Left cardiac atrium (tissue), 4 donors: ENCODE data around the gene BBS9. TPM values are rescaled to one million over a fixed set of nuclear protein-coding genes. Genes with fewer than 3 reads are reported as not detected.
"Not testable (repeated sequence)": the region's sequence is repeated elsewhere in the genome, so short reads cannot be mapped to it uniquely, and the experiment has no call there.

ENCODE experiments used
- ATAC-seq, 2 donors: fragments of 200-7000 bp; cut with Tn5 transposase; one replicate each; pipeline ENCODE4 v1.9.1; 2020; ENCODE audit warnings: mild to moderate bottlenecking in 2 of 2, moderate library complexity in 2 of 2
- DNase-seq: peaks from one replicate; pipeline ENCODE4 v3.0.0-alpha.2; 2020
- intact Hi-C, 2 donors: fragments of 100-400 bp; cut with DNase I; formaldehyde crosslinking; loops; one replicate each; pipeline versions ENCODE4 v1.14.1 to v1.15.1; 2022 to 2023
- total RNA-seq, 2 donors: library from RNA; stranded (reverse); fragmentation: NEBNext Ultra II Directional; extraction: Animal tissue kit (Norgen Biotek cat#: 25700); gene quantifications; one replicate each; pipeline ENCODE4 v1.2.1, GENCODE V29; 2021
- donor health status: DM: no; HTN: yes; CAD: no.
- donor health status: DM: no; HTN: yes; CAD: no; lungs with severe emphysema.
- donor health status: DM: yes; HTN: yes; CAD: no.
- donor health status: Dilated cardiomyopathy.

BBS9 gene
- total RNA-seq, 2 donors from 2014 or later, result 9.6 to 14.1 TPM

DNA sequence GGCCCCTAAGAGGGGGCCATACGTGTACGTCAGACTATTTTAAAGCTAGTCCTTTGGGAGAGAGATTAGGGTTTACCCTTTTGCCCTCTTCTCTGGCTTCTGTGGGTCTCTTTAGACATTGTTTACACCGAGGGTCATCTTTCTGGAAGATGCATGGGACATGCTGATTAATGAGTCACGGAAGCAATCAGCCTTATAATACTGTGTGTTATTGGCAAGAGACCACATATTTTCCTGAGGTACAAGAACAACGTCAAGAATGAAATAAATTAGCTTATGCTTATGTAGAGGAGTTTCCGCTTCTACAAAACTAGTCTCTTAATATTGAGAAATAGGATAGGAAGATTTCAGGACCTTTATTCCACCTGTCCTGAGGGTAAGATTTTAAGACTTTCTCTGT lies 327.7 kb downstream of the BBS9 start:
- intact Hi-C loops, result loop anchor here in 1 of 2 donors (10.0 kb wide), 1 partner anchor 438 kb away; no protein-coding TSS in a partner anchor
- ATAC-seq (no peak), DNase-seq (no peak)

DNA sequence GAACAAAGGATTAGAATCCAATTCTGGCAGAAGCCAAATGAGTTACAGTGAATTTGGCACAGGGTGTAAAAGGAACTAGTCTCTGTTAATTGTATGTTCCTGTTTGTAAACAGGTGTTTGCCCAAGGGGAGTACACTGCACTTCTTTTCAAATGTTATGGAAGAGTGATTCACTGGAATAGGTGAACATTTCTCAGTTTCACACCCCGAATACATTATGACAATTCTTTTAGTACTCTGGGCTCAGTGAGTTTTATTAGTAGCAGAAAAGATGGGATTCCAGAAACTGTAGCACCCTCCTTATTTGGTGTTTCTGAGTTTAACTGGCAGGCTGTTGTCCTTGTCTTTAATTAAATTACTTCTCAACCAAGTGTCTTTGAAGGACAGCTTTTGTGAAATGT lies 329.2 kb downstream of the BBS9 start:
- intact Hi-C loops, result loop anchor here in 1 of 2 donors (10.0 kb wide), 1 partner anchor 436 kb away; no protein-coding TSS in a partner anchor
- DNase-seq (no peak), ATAC-seq (no peak)

DNA sequence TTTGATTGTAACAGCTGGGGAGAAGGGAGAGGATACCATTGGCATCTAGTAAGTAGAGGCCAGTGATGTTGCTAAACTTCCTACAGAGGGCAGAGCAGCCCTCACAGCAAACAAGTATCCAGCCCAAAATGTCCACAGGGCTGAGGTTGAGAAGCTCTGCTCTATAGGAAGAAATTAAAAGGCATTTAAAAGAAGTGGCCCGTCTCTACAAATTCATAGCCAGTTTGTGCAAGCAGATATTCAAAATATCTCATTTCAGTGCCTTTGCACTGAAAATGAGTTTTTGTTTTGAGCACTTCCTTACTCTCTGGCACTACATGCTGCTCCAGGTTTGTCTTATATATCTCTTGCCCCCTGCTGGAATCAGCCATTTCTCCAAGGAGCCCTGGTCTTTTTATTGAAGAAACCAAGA lies 330.0 kb downstream of the BBS9 start:
- intact Hi-C loops, result loop anchor here in 1 of 2 donors (10.0 kb wide), 1 partner anchor 435 kb away; no protein-coding TSS in a partner anchor
- peak; percentile 65 to 81 for ATAC-seq

DNA sequence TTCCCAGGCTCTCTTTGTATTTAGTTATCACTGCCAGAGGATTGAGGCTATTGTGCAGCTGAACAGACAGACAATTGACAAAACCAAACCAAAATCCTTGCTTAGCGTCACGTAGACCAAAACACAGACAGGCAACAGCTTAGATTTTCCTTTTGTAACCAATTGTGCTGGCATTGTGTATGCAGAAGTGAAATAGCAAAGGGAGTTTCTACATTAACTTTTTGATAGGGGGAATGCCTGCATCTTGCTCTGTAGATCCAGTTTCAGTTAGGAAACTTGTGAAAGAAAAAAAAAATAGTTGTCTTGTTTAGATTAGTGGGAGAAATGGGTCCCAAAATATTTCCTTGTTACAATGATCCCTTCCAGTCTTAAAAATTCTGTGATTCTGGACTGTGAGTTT lies 333.8 kb downstream of the BBS9 start:
- ATAC-seq, result no peak
- DNase-seq, result no peak
- intact Hi-C loops, result loop anchor here in 1 of 2 donors (10.0 kb wide), 1 partner anchor 282 kb away; no protein-coding TSS in a partner anchor

More for the DNA sequence above, 330.0 kb downstream of the BBS9 start:
- DNase-seq, result no peak

DNA sequence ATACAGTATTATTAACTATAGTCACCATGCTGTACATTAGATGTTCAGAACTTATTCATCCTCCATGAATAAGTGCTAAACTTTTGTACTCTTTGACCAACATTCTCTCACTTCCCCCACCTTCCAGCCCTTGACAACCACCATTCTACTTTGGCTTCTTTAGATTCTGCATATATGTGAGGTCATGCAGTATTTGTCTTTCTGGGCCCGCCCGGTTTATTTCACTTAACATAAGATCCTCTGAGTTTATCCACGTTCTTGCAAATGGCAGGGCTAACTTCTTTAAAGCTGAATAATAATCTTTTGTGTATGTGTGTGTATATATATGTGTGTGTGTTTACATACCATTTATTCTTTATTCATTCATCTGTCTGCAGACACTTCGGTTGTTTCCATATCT lies 336.8 kb downstream of the BBS9 start:
- intact Hi-C loops, result loop anchor here in 1 of 2 donors (10.0 kb wide), 1 partner anchor 279 kb away; no protein-coding TSS in a partner anchor
- no peak for ATAC-seq

DNA sequence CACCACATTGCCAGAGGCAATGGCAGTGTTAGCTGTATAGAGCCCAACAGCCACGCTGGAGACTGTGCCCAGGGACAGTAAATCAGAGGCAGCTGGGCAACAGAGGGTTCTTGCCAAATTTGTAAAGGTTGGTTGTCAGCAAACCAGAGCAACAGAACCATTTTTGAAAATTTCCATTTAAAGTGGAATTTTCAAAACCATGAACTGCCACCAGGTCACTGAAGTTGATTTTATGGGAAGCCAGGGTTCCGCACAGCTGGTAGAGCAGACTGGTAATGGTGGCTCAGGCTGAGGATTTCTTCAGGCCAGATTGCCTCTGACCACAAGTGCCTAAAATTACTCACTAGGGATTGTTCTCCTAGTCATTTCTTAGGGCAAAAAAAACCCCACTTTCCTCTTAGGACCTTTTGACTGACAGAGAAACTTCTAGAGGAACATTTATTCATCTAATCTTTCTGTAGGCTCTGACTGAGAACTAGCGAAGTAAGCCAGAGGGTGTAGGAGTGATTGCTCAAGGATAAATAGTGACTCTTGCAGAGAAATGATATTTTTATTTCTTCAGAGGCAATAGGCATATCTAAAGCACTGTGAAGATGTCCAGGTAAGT lies 342.4 kb downstream of the BBS9 start:
- peak in 1 of 2 donors; percentile 38 for ATAC-seq
- intact Hi-C loops, result no loop called here
- DNase-seq, result no peak

More for the DNA sequence above, 336.8 kb downstream of the BBS9 start:
- DNase-seq, result no peak

DNA sequence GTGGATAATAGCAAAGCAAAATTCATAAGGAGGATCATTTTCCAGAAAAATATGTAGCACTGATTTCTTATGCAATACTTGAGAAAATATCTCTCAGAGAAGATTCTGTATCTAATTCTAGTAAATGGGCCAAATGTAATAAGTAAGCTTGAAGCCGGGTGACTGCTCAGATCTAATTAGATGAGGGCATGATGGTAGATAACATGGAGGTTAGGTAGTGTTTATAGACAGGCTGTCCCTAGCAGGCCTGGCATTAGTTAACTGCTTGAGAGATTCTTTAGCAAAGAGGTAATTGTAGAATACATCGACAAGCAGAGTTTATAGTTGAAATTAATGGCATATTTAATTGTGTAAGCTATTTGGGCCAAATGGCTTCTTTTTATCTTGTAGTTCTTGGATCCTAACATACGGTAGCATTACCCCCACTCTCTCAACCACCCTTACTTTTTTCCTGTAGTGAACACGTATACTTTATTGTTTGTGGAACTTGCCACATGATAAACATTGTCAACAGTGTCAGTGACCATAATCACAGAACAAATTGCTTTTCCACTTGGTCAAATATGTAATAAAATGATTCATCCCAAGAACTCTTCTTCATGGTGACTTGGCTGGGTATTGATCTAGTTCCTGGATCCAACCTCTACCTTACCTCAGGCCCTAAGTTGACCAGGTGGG lies 343.1 kb downstream of the BBS9 start:
- DNase-seq (no peak), ATAC-seq (no peak)
- intact Hi-C loops, result no loop called here

DNA sequence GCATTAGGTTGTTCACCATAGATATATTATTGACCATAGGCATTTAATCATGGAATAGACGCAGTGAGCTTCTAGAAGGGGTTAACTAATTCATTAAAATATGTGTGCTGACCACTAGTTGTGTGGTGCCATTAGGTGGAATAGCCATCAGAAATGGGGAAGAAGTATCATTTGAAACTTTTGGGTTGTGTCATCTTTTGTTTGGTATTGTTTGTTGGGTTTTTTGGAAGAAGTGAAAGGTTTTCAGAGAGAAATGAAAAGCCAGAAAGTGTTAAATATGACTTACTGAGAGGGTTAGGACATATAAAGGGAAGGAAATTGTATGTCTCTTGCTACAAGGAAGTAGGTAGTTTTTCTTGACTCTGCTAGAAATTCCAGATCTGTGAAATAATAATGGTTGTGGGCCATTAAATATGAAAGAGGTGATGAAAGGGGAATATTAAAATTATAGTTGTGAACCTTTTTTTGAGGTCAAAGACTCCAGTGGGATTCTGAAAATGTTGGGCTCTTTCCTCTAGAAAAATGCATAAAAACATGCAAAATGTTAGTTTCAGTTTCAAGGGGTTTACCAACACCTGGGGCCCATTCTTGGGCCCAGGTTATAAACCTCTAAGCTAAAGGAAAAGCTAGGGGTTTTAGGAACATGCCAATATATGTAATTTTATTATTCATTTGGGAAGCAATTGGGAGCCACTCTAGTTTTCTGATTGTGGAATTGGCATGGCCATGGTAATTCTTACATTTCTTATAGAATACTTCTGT lies 348.5 kb downstream of the BBS9 start:
- ATAC-seq, result no peak
- DNase-seq, result no peak
- intact Hi-C loops, result no loop called here

DNA sequence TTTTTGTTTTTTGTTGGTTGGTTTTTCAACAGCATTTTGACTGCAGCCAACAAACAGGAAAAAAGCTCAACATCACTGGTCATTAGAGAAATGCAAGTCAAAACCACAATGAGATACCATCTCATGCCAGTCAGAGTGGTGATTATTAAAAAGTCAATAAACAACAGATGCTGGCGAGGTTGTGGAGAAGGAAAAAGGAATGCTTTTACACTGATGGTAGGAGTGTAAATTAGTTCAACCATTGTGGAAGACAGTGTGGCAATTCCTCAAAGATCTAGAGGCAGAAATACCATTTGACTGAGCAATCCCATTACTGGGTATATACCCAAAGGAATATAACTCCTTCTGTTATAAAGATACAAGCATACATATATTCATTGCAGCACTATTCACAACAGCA lies 355.1 kb downstream of the BBS9 start:
- ATAC-seq, intact Hi-C loops: not testable (repeated sequence)

DNA sequence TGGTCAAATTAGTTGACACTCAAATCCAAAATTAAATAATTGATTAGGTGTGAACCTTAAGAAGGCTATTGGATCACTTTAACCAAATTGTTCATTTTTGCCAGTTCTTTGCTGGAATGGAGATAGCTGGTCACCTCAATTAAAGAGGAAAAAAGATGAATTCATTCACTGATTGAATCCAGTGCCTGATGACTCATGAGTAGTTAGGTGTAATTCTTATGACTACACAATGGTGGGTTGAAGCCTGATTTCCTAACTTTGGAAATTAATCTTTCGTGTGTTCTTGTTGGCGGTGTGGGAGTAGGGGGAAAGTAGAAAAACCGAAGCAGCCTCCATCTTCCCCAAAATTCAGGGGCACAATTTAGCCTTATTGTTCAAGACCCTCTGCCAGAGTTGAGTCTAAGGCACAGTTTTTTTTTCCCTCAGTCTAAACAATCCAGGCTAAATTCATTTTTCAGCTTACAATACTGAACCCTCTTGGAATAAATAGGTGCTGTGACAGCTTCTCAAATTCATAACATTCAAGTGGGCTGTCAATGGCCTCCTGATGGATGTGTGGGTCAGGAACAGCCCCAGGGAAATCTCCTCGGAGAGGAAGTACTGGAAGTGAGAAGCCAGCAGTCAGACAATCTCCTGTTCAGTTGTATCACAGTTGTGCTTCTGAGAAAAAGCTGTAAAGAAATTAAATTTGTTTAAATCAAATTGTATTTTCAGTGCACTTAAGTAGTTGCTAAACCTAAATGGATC lies 356.6 kb downstream of the BBS9 start:
- intact Hi-C loops, result no loop called here
- DNase-seq, result no peak
- ATAC-seq, result no peak

More for the DNA sequence above, 355.1 kb downstream of the BBS9 start:
- DNase-seq, result not testable (repeated sequence)

DNA sequence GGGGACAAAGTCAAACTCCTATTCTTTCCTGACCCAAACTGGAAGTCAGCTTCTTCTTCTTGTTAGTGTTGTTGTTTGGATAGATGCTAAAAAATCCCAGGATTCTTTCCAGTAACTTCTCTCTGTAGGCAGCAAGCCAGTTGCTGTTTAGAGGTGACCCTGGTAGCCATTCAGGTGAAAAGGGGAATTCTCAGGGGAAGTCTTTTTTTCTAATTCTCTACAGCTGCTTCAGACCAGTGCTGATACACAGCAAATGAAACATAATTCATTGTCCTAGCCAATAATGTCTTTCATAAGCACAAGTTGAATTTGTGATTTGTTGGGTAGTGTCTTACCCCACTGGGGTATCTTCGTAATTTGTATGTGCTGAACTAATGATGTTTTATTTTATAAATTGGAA lies 357.3 kb downstream of the BBS9 start:
- no peak for ATAC-seq
- DNase-seq, result no peak
- intact Hi-C loops, result no loop called here

DNA sequence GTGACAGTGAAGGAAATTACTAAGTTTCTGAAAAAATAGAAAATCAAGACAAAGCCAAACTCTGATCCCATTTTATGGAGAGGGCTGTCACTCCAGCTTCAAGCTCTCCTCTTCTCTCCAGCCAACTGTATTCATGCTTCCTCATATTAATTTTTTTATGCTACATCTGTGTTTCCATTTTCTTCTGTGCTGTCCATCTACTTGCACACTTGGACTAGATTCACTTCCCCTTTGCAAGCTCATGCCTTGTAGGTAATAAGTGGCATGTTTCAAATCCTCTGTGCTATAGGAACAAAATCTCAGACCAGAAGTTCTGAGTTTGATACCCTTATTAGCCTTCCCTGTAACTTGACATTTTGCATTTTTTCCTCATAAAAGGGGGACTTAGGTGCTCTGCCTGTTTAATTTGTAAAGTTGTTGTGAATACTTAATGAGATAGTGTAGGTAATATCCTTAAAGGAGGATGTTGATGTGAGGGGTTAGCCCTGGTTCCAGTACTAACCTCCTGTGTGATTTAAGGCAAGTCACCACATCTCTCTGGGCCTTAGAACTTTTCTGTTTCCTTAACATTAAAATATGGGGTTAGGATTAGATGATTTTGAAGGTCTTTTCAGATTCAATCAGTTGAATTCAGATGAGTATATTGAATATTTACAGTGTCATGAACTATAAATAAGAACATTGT lies 358.8 kb downstream of the BBS9 start:
- ATAC-seq, result no peak
- intact Hi-C loops, result no loop called here
- DNase-seq, result no peak

DNA sequence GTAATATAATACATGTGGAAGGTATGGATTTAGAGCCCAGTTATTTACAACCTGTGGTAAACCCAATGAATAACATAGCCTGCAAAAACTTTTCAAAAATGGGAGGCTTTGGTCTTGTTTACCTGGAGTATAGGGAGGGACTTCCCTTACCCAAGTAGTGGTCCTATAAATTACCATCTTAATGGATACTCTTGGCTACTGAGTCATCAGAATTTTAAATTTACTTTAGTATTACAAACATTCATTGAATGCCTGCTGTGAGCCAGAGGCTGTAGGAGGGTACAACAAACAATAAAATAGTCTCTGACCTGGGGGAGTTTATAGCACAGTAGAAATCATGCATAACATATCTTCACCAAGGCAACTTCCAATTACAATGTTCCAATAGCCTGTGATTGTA lies 365.1 kb downstream of the BBS9 start:
- DNase-seq (no peak), ATAC-seq (no peak)
- intact Hi-C loops, result no loop called here

DNA sequence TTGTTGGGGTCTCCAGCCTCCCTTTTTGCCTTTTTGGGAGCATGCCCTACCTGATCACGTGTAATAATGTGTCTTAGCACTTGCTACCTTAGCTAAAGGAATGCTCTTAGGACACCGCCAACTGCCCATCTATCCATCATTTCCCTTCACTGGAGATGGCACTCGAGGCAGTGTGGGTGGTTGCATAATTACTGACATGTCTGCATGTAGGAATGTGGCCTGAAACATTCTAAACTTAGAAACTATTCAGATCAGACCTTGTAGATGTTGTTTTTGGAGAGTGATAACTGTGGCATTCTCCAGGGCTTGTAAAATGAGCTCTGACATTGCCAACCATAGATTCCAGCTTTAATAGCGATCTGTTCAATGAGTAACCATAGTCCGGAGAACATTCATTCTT lies 365.8 kb downstream of the BBS9 start:
- intact Hi-C loops, result no loop called here
- DNase-seq, result no peak
- ATAC-seq, result peak; percentile 52 to 74

DNA sequence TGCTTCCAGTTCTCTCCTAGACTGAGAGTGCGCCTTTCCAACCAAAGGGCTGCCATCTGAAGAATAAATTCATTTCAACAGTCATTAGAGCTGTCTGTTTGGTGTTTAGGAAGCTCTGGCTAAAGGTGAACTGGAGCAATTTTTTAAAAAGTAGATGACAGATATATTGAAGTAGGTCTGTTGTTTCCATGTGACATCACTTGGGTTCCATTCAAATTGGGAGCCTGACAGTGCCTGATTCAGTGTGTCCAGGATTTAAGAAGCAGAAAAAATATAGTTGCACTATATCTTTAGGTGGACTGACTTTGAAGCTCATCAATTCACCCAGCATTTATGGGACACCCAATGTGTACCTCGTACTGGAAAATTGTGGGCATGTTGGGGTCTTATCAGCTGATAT lies 367.7 kb downstream of the BBS9 start:
- intact Hi-C loops, result no loop called here
- no peak for DNase-seq
- ATAC-seq, result no peak

DNA sequence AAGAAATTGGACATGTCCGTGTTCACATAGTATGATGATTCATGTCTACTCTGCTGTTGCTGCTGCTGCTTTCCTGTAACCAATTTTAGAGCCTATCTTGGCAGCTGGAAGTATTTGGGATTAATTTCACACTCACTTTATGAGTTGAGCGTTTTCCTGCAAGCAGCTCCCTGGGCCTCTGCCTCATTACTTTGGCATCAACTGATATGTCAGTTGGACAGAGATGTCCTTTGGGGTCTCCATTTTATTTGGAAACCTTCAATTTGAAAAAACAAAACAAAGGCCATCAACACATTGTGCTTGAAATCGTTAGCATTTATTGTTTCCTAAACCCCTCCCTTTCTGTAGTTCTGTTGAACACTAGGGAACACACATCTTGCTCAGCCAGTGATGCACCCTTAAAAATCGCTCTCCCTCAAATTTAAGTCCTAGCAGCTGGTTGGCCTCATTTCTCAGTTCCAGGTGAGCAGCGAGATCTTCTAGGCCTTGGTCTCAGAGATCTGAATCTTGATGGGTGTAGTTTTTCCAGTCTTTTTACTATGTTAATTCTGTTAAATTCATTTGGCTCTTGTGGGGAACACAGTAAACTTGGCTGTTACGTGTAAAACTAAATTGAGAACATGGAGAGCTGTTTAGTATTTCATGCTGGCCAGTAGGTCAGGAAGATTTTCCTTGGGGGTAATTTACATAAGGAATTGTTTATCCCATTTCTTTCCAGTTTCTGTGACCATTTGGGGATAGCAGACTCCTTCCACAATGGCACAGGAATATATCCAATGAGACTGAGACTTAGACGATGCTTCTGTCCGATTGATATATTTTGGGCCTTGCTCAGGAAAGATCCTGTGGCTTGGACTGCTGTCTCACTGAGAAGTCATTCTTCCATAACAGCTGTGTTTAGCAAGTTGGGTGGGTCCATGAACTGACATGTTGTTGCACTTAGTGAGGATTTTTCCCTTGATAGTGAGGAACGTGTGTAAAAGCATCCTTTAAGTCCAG lies 371.6 kb downstream of the BBS9 start:
- DNase-seq (no peak), ATAC-seq (peak; percentile 81 to 88)
- intact Hi-C loops, result no loop called here

DNA sequence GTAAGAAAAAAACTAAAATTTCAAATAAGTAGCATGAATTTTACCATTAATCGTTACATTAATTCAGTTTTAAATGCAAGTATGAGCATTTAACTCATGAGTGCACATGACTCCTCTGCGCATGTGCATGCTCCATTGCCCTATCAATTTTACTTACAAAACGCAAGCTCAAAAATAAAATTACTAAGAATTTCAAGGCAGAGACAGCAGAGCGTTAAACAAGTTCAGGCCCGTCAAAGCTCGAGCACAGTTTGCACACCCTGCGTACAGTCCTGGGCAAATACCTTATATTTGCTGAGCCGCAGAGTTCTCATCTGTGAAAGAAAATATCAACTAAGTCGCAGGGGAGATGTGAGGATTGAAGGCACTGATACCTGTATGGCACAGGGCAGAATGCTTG lies 373.6 kb downstream of the BBS9 start:
- intact Hi-C loops, result no loop called here

DNA sequence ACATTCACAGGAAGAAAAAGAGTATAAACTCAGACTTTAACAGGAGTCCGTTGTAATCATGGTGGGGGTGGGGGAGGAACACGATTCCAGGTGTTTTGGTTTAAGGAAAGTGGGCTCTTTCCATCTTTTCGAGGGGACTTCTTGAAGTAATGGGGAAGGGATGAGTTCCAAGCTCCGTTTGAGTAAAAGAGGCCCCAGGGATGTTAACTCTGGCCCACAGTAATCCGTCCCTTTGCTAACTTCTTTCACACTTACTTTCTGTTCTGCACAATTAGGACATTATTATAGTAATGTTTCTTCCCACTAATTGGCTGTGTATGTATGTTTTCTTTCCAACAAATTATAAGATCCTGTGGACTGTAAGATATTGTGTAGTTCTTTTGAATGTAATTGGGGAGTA lies 374.4 kb downstream of the BBS9 start:
- ATAC-seq (no peak), DNase-seq (no peak)
- intact Hi-C loops, result no loop called here

More for the DNA sequence above, 373.6 kb downstream of the BBS9 start:
- no peak for ATAC-seq
- DNase-seq, result no peak
